Heart left ventricle (tissue), 16 donors: ENCODE data around the gene MEST. TPM values are rescaled to one million over a fixed set of nuclear protein-coding genes. Genes with fewer than 3 reads are reported as not detected.

ENCODE experiments used
- ATAC-seq, 4 donors: fragments of 200-7000 bp; cut with Tn5 transposase; one replicate each; pipeline ENCODE4 v1.9.1; 2020 to 2022; ENCODE audit warnings: moderate library complexity in 4 of 4, mild to moderate bottlenecking in 3 of 4, moderate number of reproducible peaks in 1 of 4
- DNase-seq, 5 donors: peaks; one replicate each; pipeline ENCODE4 v3.0.0-alpha.2; 2020
- H3K27ac ChIP-seq, 12 donors: fragments of 200-600 bp; sonication (generic) in 4 of 12; one replicate each; pipeline versions ENCODE4 v1.5.0 to v1.8.0; 2016 to 2022; ENCODE audit warnings: mild to moderate bottlenecking in 2 of 12
- H3K27me3 ChIP-seq, 9 donors: fragments of 200-600 bp; sonication (generic) in 2 of 9; one replicate each; pipeline versions ENCODE4 v1.5.1 to v1.8.0; 2016 to 2022; ENCODE audit warnings: mild to moderate bottlenecking in 3 of 9
- H3K36me3 ChIP-seq, 9 donors: fragments of 200-600 bp; sonication (generic) in 2 of 9; one replicate each; pipeline versions ENCODE4 v1.5.0 to v1.8.0; 2018 to 2022; ENCODE audit warnings: mild to moderate bottlenecking in 2 of 9
- H3K4me1 ChIP-seq, 12 donors: fragments of 200-600 bp; sonication (generic) in 4 of 12; one replicate each; pipeline versions ENCODE4 v1.5.0 to v1.8.0; 2016 to 2022; ENCODE audit warnings: mild to moderate bottlenecking in 3 of 12
- H3K4me3 ChIP-seq, 12 donors: fragments of 200-600 bp; sonication (generic) in 4 of 12; one replicate each; pipeline versions ENCODE4 v1.5.0 to v1.8.0; 2017 to 2022; ENCODE audit warnings: mild to moderate bottlenecking in 9 of 12, moderate library complexity in 4 of 12
- H3K9me3 ChIP-seq, 12 donors: fragments of 200-600 bp; sonication (generic) in 4 of 12; one replicate each; pipeline versions ENCODE4 v1.5.0 to v1.8.0; 2016 to 2022; ENCODE audit warnings: mild to moderate bottlenecking in 1 of 12
- CTCF ChIP-seq, 12 donors: fragments of 200-600 bp; sonication (generic) in 4 of 12; IDR thresholded peaks; one replicate each; pipeline versions ENCODE4 v1.5.0 to v1.8.0; 2018 to 2022; ENCODE audit warnings: antibody characterized with exemption in 12 of 12, mild to moderate bottlenecking in 5 of 12
- POLR2A ChIP-seq, 2 donors: fragments of 450-650 bp; IDR thresholded peaks; one replicate each; pipeline ENCODE4 v1.6.1; 2017; ENCODE audit warnings: antibody characterized with exemption in 2 of 2, mild to moderate bottlenecking in 2 of 2, moderate library complexity in 2 of 2
- WGBS, 4 donors: extraction: QIAGEN DNeasy Blood & Tissue Kit in 2 of 4; methylation state at CpG; one replicate each; pipeline versions ENCODE4 v1.1.5 to v1.1.7; 2013 to 2018; 5-methylcytosine and 5-hydroxymethylcytosine counted together
- intact Hi-C, 10 donors: fragments of 100-400 bp; cut with DNase I; formaldehyde crosslinking; loops; one replicate each; pipeline versions ENCODE4 v1.11.1 to v1.14.2; 2022
- polyA plus RNA-seq, 2 donors: library from polyadenylated mRNA; stranded (reverse); fragments of 200-250 nt; gene quantifications; one replicate each; pipeline ENCODE4 v1.2.3, GENCODE V29; 2013
- total RNA-seq, 9 donors: library from RNA; depleted of rRNA in 2 of 9; stranded (reverse); fragments of >200 nt in 2 of 9; fragmentation: NEBNext Ultra II Directional in 3 of 9; extraction: Animal tissue kit (Norgen Biotek cat#: 25700) in 3 of 9; gene quantifications; one replicate each; pipeline versions ENCODE4 v1.1.0 to v1.2.4, GENCODE V29; 2016 to 2023
- donor health status: ischemic (EF 13 %, LVEDD 7.1; RV severe dilation, severe dysfunction).
- donor health status: healthy with polysubstance abuse.
- donor health status: DM: no; HTN: yes; CAD: no.
- donor health status: DM: no; HTN: no; CAD: no.
- donor health status: ischemic (EF 25% LVEDD 6.9; RV normal size, moderate dysfunction).
- donor health status: ischemic (EF 25% LVEDD 5.7; RV mildly dilated, moderate dysfunction).
- donor health status: healthy.
- donor health status: DM: yes; HTN: yes; CAD: no.
- donor health status: ischemic (EF 35%, LVEDD 5.7; RV mildly dilated, moderate dysfunction).
- donor health status: nonischemic (EF 11% LVEDD 7.7; RV severe dilation, severe dysfunction).
- donor health status: DM: yes; HTN: yes; CAD: no.
- donor health status: PGD.
- donor health status: ischemic (EF 29% LVEDD 5.4; RV normal size, mild dysfunction).
- donor health status: nonischemic (EF 23%, LVEDD 6.1; RV moderate dilation, normal function).

The MEST gene
- total and polyA plus RNA-seq, 11 donors: 0.79 to 46.0 (median 4.2) TPM

GRCh38 chr7:130475776-130476175, 16.1 kb upstream of the MEST start:
- intact Hi-C loops: no loop called here
- peaks cover 0 to 17% (median 4%) of the 10 kb centered on the region in 12 donors for H3K9me3 ChIP-seq
- TF ChIP-seq CTCF (IDR thresholded peaks at IDR 0.05) (no peak), POLR2A (IDR thresholded peaks at IDR 0.05) (no peak)
- H3K27ac ChIP-seq: no peak overlapping the region
- H3K27me3 ChIP-seq: no peaks in the 10 kb centered on the region
- 70 to 77% (median 72%) methylated on average over 7 of the region's 7 CpGs for WGBS, 4 donors
- H3K4me3 ChIP-seq: no peak overlapping the region
- DNase-seq (no peak), ATAC-seq (no peak)
- H3K36me3 ChIP-seq: no peaks in the 10 kb centered on the region
- peaks cover 0 to 18% (median 0%) of the 10 kb centered on the region in 12 donors for H3K4me1 ChIP-seq

- DNase-seq (no peak), ATAC-seq (no peak)
- Histone ChIP-seq H3K27me3 (peaks cover 0 to 1% (median 0%) of the 10 kb centered on the region in 9 donors), H3K4me3 (no peak overlapping the region), H3K36me3 (no peaks in the 10 kb centered on the region), H3K4me1 (peaks cover 0 to 18% (median 0%) of the 10 kb centered on the region in 12 donors), H3K27ac (no peak overlapping the region), H3K9me3 (peaks cover 0 to 17% (median 4%) of the 10 kb centered on the region in 12 donors)
- no peak for TF ChIP-seq POLR2A (IDR thresholded peaks at IDR 0.05)
- TF ChIP-seq CTCF (IDR thresholded peaks at IDR 0.05): no peak
- 67 to 81% (median 74%) methylated on average over 9 of the region's 9 CpGs for WGBS, 4 donors
- intact Hi-C loops: no loop called here
Observed at GRCh38 chr7:130476297-130477150, 15.4 kb upstream of the MEST start.

- H3K36me3 ChIP-seq: no peaks in the 10 kb centered on the region
- H3K27me3 ChIP-seq: peaks cover 0 to 13% (median 0%) of the 10 kb centered on the region in 9 donors
- H3K4me3 ChIP-seq: no peak overlapping the region
- no peak for TF ChIP-seq POLR2A (IDR thresholded peaks at IDR 0.05)
- no peak for TF ChIP-seq CTCF (IDR thresholded peaks at IDR 0.05)
- no peak overlapping the region for H3K27ac ChIP-seq
- intact Hi-C loops: no loop called here
- WGBS, 4 donors: 88 to 94% (median 91%) methylated on average over 3 of the region's 3 CpGs
- ATAC-seq: no peak
- H3K4me1 ChIP-seq: peaks cover 0 to 2% (median 0%) of the 10 kb centered on the region in 12 donors
- peaks cover 0 to 17% (median 4%) of the 10 kb centered on the region in 12 donors for H3K9me3 ChIP-seq
- no peak for DNase-seq
Observed at GRCh38 chr7:130478991-130479390, 12.9 kb upstream of the MEST start.

GRCh38 chr7:130479716-130480400, 12.0 kb upstream of the MEST start:
- H3K9me3 ChIP-seq: peaks cover 0 to 17% (median 4%) of the 10 kb centered on the region in 12 donors
- 87 to 91% (median 89%) methylated on average over 1 of the region's 1 CpG for WGBS, 4 donors
- intact Hi-C loops: loop anchor here in 4 of 10 donors (10.0 kb wide), 4 partner anchors 195 to 235 kb away; no protein-coding TSS in a partner anchor
- no peak for DNase-seq
- no peak for TF ChIP-seq POLR2A (IDR thresholded peaks at IDR 0.05)
- TF ChIP-seq CTCF (IDR thresholded peaks at IDR 0.05): no peak
- H3K27ac ChIP-seq: no peak overlapping the region
- no peak overlapping the region for H3K4me3 ChIP-seq
- no peak for ATAC-seq
- no peaks in the 10 kb centered on the region for H3K36me3 ChIP-seq
- H3K4me1 ChIP-seq: no peaks in the 10 kb centered on the region
- peaks cover 0 to 22% (median under 1%) of the 10 kb centered on the region in 9 donors for H3K27me3 ChIP-seq
